ENCODE data around the gene ZFYVE9.
A peak's percentile ranks its signal among the peaks of the same experiment; 100 is the strongest.

ZFYVE9 gene

DNA sequence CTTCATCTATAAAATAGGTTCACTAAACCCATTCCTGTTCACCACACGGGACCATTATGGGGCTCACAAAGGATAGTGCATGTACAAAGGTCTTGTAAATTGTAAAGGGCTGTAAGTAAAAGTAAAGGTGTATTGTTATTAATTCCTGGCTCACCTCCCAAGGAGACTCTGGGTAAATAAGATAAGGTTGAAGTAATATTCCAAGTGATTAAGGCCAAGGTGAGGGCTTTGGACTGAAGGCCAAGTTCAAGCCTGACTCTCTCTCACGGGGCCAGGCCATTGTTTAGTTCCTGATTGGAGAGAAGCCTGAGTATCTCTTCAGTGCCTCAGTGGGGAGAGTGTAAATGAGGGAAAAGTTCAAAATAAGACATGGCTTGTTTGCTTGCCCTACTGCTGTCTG is 19.5 kb upstream of the ZFYVE9 start:
- Histone ChIP-seq H4K8ac (ENCODE audit: low read depth, low read length) (no peak overlapping the region), H3K79me1 (ENCODE audit: low read length) (peaks cover 14% of the 10 kb centered on the region), H3K27me3 (ENCODE audit: insufficient read depth, low read length) (no peaks in the 10 kb centered on the region), H2BK120ac (ENCODE audit: insufficient read depth, low read length, poor library complexity) (no peak overlapping the region), H2BK12ac (ENCODE audit: low read length) (no peak overlapping the region), H2BK5ac (ENCODE audit: low read depth, low read length, poor library complexity) (no peak overlapping the region), H3K14ac (ENCODE audit: low read length) (no peak overlapping the region), H3K4me1 (ENCODE audit: control insufficient read depth in 1 of 2, insufficient read depth in 2 of 2, low read length in 2 of 2) (peaks cover 10 to 12% of the 10 kb centered on the region in 2 experiments), H3K79me2 (ENCODE audit: control insufficient read depth, insufficient read depth, low read length, poor library complexity) (no peaks in the 10 kb centered on the region), H2AFZ (ENCODE audit: insufficient read depth, low read length, poor library complexity) (no peak overlapping the region), H3K9me3 (ENCODE audit: insufficient read depth, low read depth, low read length) (no peaks in the 10 kb centered on the region), H3K36me3 (ENCODE audit: control insufficient read depth in 1 of 2, insufficient read depth in 2 of 2, low read length in 2 of 2) (no peaks in the 10 kb centered on the region), H3K18ac (ENCODE audit: low read length) (no peak overlapping the region), H3K4ac (ENCODE audit: low read depth, low read length) (no peak overlapping the region), H3K9ac (ENCODE audit: low read length) (no peak overlapping the region), H3K23ac (ENCODE audit: low read length) (no peak overlapping the region), H2AK5ac (ENCODE audit: low read length) (no peak overlapping the region), H3K4me2 (ENCODE audit: low read length) (no peak overlapping the region), H3K27ac (ENCODE audit: low read depth, low read length) (no peak overlapping the region), H4K91ac (ENCODE audit: low read depth, low read length) (no peak overlapping the region), H3K4me3 (ENCODE audit: low read depth, low read length) (no peak overlapping the region), H4K12ac (ENCODE audit: low read depth, low read length) (no peak overlapping the region)
- DNase-seq, result no peak
- WGBS (ENCODE audit: extremely low coverage, insufficient coverage, insufficient read length), result no CpG with 5 or more reads among the region's 2 CpGs

DNA sequence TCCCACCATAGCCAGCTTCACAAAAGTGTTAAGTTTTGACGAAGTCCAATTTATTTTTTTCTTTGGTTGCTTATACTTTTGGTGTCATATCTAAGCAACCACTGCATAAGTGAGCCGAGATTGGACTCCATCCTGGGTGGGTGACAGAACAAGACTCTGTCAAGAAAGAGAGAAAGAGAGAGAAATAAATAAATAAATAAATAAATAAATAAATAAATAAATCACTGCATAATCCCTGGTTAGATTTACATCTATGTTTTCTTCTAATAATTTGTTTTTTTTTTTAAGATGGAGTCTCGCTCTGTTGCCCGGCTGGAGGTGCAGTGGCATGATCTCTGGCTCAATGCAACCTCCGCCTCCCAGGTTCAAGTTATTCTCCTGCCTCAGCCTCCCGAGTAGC is 18.3 kb upstream of the ZFYVE9 start:
- H3K79me2 ChIP-seq (ENCODE audit: control insufficient read depth, insufficient read depth, low read length, poor library complexity), result no peaks in the 10 kb centered on the region
- no peak for DNase-seq
- no peaks in the 10 kb centered on the region for H3K27me3 ChIP-seq (ENCODE audit: insufficient read depth, low read length)
- no peak overlapping the region for H4K12ac ChIP-seq (ENCODE audit: low read depth, low read length)
- no peak overlapping the region for H2BK12ac ChIP-seq (ENCODE audit: low read length)
- no peak overlapping the region for H2BK120ac ChIP-seq (ENCODE audit: insufficient read depth, low read length, poor library complexity)
- H2AK5ac ChIP-seq (ENCODE audit: low read length), result no peak overlapping the region
- WGBS (ENCODE audit: extremely low coverage, insufficient coverage, insufficient read length), result no CpG with 5 or more reads among the region's 6 CpGs
- no peak overlapping the region for H3K23ac ChIP-seq (ENCODE audit: low read length)
- no peaks in the 10 kb centered on the region for H3K36me3 ChIP-seq (ENCODE audit: control insufficient read depth in 1 of 2, insufficient read depth in 2 of 2, low read length in 2 of 2)
- no peak overlapping the region for H3K4me3 ChIP-seq (ENCODE audit: low read depth, low read length)
- H3K27ac ChIP-seq (ENCODE audit: low read depth, low read length), result no peak overlapping the region
- no peak overlapping the region for H3K4ac ChIP-seq (ENCODE audit: low read depth, low read length)
- H3K9ac ChIP-seq (ENCODE audit: low read length), result no peak overlapping the region
- H3K4me1 ChIP-seq (ENCODE audit: control insufficient read depth in 1 of 2, insufficient read depth in 2 of 2, low read length in 2 of 2), result peaks cover 4 to 6% of the 10 kb centered on the region in 2 experiments
- no peak overlapping the region for H3K14ac ChIP-seq (ENCODE audit: low read length)
- H3K79me1 ChIP-seq (ENCODE audit: low read length), result peaks cover 12% of the 10 kb centered on the region
- no peak overlapping the region for H2AFZ ChIP-seq (ENCODE audit: insufficient read depth, low read length, poor library complexity)
- no peaks in the 10 kb centered on the region for H3K9me3 ChIP-seq (ENCODE audit: insufficient read depth, low read depth, low read length)
- H3K4me2 ChIP-seq (ENCODE audit: low read length), result no peak overlapping the region
- no peak overlapping the region for H2BK5ac ChIP-seq (ENCODE audit: low read depth, low read length, poor library complexity)
- H4K91ac ChIP-seq (ENCODE audit: low read depth, low read length), result no peak overlapping the region
- H3K18ac ChIP-seq (ENCODE audit: low read length), result no peak overlapping the region
- H4K8ac ChIP-seq (ENCODE audit: low read depth, low read length), result no peak overlapping the region

DNA sequence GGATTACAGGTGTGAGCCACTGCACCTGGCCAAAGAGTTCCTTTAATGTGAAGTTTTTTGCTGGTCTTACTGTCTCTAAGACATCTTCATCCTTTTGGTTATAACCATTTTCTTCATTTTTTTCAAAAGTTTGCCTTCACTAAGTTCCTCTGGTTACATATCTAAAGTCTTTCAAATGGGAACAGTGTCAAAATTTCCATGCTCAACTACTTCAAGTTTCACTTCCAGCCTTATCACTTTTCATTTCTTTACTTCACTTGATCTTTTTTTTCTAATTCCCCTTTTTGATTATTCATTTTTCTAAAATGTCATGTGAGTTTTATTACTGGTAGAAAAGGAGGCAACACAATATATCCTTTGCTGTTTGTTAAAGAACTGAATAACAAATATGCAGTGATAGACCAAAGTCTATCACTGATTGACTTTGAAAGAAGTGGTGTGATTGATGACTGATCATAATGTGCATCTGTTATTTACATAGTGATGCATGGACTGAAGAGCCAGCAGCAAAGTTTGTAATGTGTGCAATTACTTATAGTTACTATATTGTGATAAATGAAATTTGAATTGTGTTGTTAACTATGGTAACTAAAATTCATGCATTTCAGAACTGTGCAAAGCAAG is 16.0 kb upstream of the ZFYVE9 start:
- Histone ChIP-seq H3K27me3 (ENCODE audit: insufficient read depth, low read length) (no peaks in the 10 kb centered on the region), H3K4me2 (ENCODE audit: low read length) (no peak overlapping the region), H4K91ac (ENCODE audit: low read depth, low read length) (no peak overlapping the region), H3K18ac (ENCODE audit: low read length) (no peak overlapping the region), H4K12ac (ENCODE audit: low read depth, low read length) (no peak overlapping the region), H3K79me1 (ENCODE audit: low read length) (peaks cover 2% of the 10 kb centered on the region), H3K9me3 (ENCODE audit: insufficient read depth, low read depth, low read length) (no peaks in the 10 kb centered on the region), H2BK12ac (ENCODE audit: low read length) (no peak overlapping the region), H2BK120ac (ENCODE audit: insufficient read depth, low read length, poor library complexity) (no peak overlapping the region), H2AFZ (ENCODE audit: insufficient read depth, low read length, poor library complexity) (no peak overlapping the region), H2BK5ac (ENCODE audit: low read depth, low read length, poor library complexity) (no peak overlapping the region), H3K4me3 (ENCODE audit: low read depth, low read length) (no peak overlapping the region), H3K36me3 (ENCODE audit: control insufficient read depth in 1 of 2, insufficient read depth in 2 of 2, low read length in 2 of 2) (no peaks in the 10 kb centered on the region), H3K23ac (ENCODE audit: low read length) (no peak overlapping the region), H3K4ac (ENCODE audit: low read depth, low read length) (no peak overlapping the region), H3K4me1 (ENCODE audit: control insufficient read depth in 1 of 2, insufficient read depth in 2 of 2, low read length in 2 of 2) (peaks cover 0 to 2% of the 10 kb centered on the region in 2 experiments), H4K8ac (ENCODE audit: low read depth, low read length) (no peak overlapping the region), H3K9ac (ENCODE audit: low read length) (no peak overlapping the region), H3K79me2 (ENCODE audit: control insufficient read depth, insufficient read depth, low read length, poor library complexity) (no peaks in the 10 kb centered on the region), H2AK5ac (ENCODE audit: low read length) (no peak overlapping the region), H3K14ac (ENCODE audit: low read length) (no peak overlapping the region), H3K27ac (ENCODE audit: low read depth, low read length) (no peak overlapping the region)
- DNase-seq, result no peak

DNA sequence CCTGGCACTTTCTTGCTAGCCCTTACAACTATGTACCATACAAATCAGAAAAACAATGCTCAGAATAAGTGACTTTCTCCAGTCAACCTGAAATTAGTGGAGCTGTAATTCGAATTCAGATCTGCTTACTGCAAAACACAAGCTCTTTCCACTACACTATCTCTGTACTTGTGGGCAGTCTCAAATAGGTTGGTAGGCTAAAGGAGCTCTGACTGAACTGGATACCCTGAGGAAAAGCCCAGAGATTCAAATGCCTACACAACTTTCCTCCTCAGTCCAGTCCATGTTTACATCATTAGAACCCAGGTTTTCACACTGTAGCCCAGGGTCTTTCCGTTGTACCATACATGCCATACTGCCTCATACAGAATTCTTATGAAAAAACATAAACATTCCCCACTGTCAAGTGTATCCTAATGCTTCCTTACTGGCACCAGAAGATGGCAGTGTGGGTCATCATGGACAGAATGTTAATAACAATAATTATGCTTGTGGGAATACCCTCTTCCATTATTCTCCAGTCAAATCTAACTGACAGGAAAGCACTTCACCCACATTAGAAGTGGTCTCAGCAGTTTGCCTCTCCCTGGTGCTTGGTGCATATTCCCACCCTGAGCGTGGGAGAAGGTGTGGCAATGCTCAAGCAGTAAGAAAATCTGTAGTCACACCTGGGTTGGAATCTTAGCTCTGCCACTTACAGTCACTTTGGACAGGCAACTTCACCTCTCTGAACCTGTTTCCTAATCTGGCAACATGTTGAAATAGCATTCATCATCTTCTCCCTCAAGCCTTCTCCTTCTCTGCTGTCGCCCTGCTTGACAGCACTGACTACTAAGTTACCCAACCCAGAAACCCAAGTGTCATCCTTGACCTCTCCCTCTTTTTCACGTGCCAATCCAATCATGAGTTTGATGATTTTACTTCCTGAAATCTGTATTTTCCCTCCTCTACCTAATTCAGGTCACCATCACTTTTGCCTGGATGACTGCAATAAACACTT is 14.4 kb upstream of the ZFYVE9 start:
- H4K8ac ChIP-seq (ENCODE audit: low read depth, low read length), result no peak overlapping the region
- H2BK120ac ChIP-seq (ENCODE audit: insufficient read depth, low read length, poor library complexity), result no peak overlapping the region
- H3K4ac ChIP-seq (ENCODE audit: low read depth, low read length), result no peak overlapping the region
- peak; percentile 40 to 75 for DNase-seq
- H3K23ac ChIP-seq (ENCODE audit: low read length), result no peak overlapping the region
- H2AFZ ChIP-seq (ENCODE audit: insufficient read depth, low read length, poor library complexity), result no peak overlapping the region
- no peak overlapping the region for H3K4me2 ChIP-seq (ENCODE audit: low read length)
- WGBS (ENCODE audit: extremely low coverage, insufficient coverage, insufficient read length), result no CpG with 5 or more reads among the region's 5 CpGs
- H3K79me1 ChIP-seq (ENCODE audit: low read length), result peaks cover 2% of the 10 kb centered on the region
- no peaks in the 10 kb centered on the region for H3K36me3 ChIP-seq (ENCODE audit: control insufficient read depth in 1 of 2, insufficient read depth in 2 of 2, low read length in 2 of 2)
- H2AK5ac ChIP-seq (ENCODE audit: low read length), result no peak overlapping the region
- peaks cover 0 to under 1% of the 10 kb centered on the region in 2 experiments for H3K4me1 ChIP-seq (ENCODE audit: control insufficient read depth in 1 of 2, insufficient read depth in 2 of 2, low read length in 2 of 2)
- no peaks in the 10 kb centered on the region for H3K79me2 ChIP-seq (ENCODE audit: control insufficient read depth, insufficient read depth, low read length, poor library complexity)
- H3K4me3 ChIP-seq (ENCODE audit: low read depth, low read length), result no peak overlapping the region
- H3K9me3 ChIP-seq (ENCODE audit: insufficient read depth, low read depth, low read length), result no peaks in the 10 kb centered on the region
- H2BK12ac ChIP-seq (ENCODE audit: low read length), result no peak overlapping the region
- H3K27me3 ChIP-seq (ENCODE audit: insufficient read depth, low read length), result no peaks in the 10 kb centered on the region
- H4K91ac ChIP-seq (ENCODE audit: low read depth, low read length), result no peak overlapping the region
- no peak overlapping the region for H2BK5ac ChIP-seq (ENCODE audit: low read depth, low read length, poor library complexity)
- no peak overlapping the region for H4K12ac ChIP-seq (ENCODE audit: low read depth, low read length)
- no peak overlapping the region for H3K9ac ChIP-seq (ENCODE audit: low read length)
- H3K18ac ChIP-seq (ENCODE audit: low read length), result no peak overlapping the region
- H3K27ac ChIP-seq (ENCODE audit: low read depth, low read length), result no peak overlapping the region
- no peak overlapping the region for H3K14ac ChIP-seq (ENCODE audit: low read length)

All from trophoblast cell (in vitro differentiated cells and primary cell).